ENCODE results near the gene SMC4. TPM values are rescaled to one million over a fixed set of nuclear protein-coding genes. Genes with fewer than 3 reads are reported as not detected.

SMC4 gene
- total and polyA plus RNA-seq, 2 of the 8 experiments (the other 6 are each of a cell fraction or from before 2014, with no cell fraction given), result 26.6 to 118 TPM

DNA sequence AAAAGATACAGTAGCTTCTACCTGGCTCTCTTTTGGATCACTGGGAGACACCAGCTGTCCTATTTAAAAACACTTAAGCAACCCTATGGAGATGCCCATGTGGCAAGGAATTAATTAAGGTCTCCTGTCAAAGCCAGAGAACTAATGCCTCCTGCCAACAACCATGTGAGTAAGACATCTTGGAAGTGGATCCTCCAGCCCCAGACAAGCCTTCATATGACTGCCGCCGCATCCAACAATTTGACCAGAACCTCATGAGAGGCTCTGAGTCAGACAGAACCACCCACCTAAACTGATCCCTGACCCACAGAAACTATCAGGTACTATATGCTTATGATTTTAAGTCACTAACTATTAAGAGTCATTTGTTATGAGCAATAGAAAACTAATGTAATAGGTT is 22.8 kb upstream of the SMC4 start (continued):
- TF ChIP-seq USF2 (IDR thresholded peaks at IDR 0.05; ENCODE audit: low read length) (no peak), EP300 (IDR thresholded peaks at IDR 0.05; ENCODE audit: borderline replicate concordance in 1 of 2, low read depth in 2 of 2, low read length in 2 of 2) (no peak)
